NCI-H2029 treated with DMSO at 0.1 percent for 48 hours (cell line): ENCODE measurements around the gene BRPF1.

Source experiments
- DNase-seq: peaks from one replicate; lab custom pipeline; 2025; lab: John Stamatoyannopoulos, UW

Gene BRPF1

DNA sequence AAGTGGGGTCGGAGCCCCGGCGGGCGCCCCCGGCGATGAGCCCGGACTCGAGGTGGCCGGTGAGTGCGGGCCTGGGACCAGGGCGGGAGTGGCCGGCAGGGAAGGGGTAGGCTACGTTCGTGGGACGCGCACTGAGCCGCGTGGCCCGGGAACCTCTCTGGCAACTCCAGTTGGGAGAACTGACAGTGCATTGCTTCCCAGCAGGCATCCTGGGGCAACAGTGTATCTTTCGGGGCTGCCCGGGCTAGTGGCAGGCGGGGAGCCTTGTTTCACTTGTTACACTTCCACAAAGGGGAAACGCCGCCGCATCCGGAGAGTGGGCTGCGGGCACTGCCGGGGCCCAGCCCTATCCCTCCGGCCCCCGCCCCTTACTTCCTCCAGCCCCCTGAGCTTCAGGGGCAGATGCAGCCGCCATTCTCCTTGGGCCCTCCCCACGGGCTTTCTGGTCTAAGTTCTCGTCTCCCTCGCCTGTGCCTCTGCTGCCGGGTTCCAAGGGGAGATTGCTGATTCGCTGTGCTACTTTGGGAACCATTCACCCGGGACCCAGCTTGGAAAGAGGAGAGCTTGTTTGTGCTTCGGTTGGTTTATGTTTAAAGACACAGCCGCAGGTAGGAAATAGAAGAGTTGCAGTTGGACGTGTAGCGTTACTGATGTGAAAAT lies 675 bp downstream of the BRPF1 start:
- DNase-seq: no peak

DNA sequence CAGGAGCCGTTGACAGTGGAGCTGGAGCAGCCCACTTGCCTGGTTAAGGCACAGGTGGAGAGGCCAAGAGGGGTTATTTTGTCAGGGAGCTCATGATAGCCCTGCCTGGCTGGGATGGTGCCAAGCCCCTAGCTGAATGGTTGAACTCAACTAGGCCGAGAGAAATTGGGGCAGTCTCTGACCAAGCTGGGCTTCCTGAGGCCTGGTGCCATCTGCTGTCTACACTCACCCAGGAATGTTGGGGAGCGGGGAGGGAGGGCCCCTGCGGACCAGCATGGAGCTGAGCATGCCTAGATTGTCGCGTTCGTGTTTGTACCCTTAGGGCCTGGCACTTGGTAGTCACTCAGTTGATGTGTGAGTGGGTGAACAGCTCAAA lies 1.2 kb downstream of the BRPF1 start:
- no peak for DNase-seq

DNA sequence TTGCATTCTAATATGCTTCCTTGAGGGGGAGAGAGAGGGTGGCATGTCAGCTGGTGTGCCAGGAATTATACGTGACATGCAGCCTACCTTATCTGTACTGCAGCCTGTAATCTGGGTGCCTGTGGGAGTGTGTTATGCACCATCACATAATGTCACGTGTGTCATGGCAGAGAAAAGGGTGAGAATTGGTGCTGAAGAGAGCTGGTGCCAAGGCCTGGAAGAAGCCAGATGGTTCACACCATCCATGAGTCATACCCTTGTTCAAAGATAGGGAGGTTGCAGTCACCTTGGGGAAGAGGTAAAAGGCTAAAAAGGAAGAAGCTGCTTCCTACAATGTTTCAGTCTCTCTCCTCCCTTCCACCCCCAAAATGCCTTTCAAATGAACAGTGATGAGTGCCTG lies 5.3 kb downstream of the BRPF1 start:
- DNase-seq: no peak

DNA sequence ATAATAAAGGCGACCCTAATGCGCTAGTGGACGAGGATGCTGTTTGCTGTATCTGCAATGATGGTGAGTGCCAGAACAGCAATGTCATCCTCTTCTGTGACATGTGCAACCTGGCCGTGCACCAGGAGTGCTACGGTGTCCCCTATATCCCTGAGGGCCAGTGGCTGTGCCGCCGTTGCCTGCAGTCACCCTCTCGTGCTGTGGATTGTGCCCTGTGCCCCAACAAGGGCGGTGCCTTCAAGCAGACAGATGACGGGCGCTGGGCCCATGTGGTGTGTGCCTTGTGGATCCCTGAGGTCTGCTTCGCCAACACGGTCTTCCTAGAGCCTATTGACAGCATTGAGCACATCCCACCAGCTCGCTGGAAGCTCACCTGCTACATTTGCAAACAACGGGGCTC lies 7.6 kb downstream of the BRPF1 start:
- DNase-seq: no peak

DNA sequence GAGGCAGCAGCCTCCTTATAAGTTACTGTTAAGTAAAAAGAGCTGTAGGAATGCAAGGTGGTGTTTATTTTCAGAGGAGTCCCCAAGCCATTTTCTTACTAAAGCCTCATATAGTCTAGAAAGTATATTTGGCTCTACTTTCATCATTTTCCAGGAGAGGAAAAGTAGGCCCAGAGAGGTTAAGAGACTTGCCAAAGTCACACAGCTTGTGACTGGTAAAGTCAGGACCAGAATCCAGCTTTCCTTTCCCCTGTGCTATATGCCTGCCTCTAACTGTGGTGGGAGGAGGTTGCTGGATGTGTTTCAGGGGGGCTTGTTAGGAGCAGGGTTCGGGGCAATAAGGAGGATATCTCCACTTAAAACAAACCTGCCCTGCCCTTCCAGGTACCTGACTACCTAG lies 11.0 kb downstream of the BRPF1 start:
- no peak for DNase-seq

- no peak for DNase-seq
Measured at GRCh38 chr3:9743548-9743947, 12.0 kb downstream of the BRPF1 start.

GRCh38 chr3:9744162-9744561 lies 12.6 kb downstream of the BRPF1 start:
- no peak for DNase-seq

DNA sequence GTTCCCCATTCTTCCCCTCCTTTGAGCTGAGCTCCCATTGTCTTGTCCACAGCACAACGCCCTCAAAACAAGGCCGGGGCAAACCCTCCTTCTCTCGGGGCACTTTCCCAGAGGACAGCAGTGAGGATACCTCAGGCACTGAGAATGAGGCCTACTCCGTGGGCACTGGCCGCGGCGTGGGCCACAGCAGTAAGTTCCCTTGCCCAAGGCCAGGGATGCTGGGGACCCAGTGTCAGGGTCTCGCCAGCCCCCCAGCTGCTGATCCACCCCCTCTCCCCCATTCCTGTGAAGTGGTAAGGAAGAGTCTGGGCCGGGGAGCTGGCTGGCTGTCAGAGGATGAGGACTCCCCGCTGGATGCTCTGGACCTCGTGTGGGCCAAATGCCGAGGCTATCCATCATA lies 14.0 kb downstream of the BRPF1 start:
- no peak for DNase-seq

- no peak for DNase-seq
Measured at GRCh38 chr3:9746330-9746729, 14.8 kb downstream of the BRPF1 start.

DNA sequence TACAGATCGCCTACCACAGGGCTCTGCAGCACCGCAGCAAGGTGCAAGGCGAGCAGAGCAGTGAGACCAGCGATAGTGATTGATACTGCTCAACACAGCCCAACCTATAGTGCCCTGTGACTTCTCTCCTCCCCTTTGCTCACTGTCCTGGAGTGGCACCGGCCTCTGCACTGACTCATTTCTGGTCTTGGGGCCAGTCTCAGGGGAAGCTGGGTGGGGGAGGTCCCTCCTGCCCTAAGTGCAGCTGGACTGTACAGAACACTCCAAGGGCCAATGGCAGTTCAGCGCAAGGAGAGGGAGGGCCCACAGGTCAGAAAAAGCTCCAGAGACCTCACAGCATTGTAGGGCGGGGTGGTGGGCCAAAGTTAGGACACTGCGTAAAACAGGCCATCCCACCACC lies 15.7 kb downstream of the BRPF1 start:
- no peak for DNase-seq

GRCh38 chr3:9748031-9748430 lies 16.5 kb downstream of the BRPF1 start:
- no peak for DNase-seq

DNA sequence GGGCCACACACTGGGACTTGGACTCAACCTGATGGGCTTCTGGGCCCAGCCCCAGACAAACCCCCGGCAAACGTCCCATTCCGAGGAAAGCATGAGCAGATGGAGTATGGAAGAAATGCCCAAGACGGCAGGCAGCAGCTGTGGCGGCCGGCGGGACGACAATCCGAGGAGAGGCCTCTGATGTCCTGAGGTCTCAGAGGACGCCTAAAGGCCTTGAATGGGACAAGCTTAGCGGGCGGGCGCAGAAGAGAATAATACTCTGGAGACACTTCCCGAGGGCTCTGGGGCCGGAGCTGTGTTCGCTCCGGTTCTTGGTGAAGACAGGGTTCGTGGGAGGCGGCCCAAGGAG lies 17.7 kb downstream of the BRPF1 start:
- no peak for DNase-seq

- peak; percentile 96 for DNase-seq
Measured at GRCh38 chr3:9749645-9750555, 18.4 kb downstream of the BRPF1 start, which contains the start of gene OGG1. Gene OGG1 (plus strand): TSS chr3:9749952. CDS start chr3:9750287, 335 bp downstream.

DNA sequence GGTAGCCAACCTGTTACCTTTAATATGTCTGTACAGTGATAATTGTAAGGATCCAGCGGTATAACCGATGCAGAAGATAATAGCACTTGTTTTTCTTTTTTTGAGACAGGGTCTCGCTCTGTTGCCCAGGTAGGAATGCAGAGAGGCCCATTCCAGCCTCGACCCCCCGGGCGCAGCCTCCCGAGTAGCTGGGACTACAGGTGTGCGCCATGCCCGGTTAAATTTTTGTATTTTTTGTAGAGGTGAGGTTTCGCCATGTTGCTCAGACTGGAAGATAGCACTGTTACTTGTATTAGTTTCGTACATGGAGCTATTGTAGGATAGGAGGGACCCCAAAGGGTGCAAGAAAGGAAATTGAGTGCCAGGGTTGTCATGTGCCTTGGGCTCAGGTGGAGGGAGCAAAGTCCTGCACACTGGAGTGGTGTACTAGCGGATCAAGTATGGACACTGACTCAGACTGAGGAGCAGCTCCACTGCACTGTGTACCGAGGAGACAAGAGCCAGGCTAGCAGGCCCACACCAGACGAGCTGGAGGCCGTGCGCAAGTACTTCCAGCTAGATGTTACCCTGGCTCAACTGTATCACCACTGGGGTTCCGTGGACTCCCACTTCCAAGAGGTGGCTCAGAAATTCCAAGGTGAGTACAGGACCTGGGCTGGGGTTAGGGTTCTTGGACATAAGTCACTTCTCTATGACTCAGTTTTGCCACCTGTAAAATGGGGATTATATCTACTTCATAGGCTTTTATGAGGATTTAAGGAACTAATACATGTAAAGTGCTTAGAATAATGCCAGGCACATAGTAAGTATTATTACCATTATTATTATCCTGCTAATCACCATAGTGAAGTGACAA lies 19.2 kb downstream of the BRPF1 start:
- DNase-seq: no peak

DNA sequence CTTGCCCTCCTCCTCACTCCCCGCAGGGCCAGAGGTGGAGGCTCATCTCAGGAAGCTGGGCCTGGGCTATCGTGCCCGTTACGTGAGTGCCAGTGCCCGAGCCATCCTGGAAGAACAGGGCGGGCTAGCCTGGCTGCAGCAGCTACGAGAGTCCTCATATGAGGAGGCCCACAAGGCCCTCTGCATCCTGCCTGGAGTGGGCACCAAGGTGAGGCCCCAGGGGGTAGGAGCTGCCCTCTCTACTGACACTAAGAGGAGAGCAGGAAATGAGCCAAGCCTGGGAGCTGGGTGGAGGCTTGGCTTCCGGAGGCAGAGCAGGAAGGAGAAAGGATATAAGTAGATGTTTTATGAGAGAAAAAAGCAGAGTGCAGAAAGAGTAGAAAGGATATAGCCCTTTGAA lies 23.1 kb downstream of the BRPF1 start:
- no peak for DNase-seq

- DNase-seq: no peak
Measured at GRCh38 chr3:9757427-9757826, 25.9 kb downstream of the BRPF1 start.

DNA sequence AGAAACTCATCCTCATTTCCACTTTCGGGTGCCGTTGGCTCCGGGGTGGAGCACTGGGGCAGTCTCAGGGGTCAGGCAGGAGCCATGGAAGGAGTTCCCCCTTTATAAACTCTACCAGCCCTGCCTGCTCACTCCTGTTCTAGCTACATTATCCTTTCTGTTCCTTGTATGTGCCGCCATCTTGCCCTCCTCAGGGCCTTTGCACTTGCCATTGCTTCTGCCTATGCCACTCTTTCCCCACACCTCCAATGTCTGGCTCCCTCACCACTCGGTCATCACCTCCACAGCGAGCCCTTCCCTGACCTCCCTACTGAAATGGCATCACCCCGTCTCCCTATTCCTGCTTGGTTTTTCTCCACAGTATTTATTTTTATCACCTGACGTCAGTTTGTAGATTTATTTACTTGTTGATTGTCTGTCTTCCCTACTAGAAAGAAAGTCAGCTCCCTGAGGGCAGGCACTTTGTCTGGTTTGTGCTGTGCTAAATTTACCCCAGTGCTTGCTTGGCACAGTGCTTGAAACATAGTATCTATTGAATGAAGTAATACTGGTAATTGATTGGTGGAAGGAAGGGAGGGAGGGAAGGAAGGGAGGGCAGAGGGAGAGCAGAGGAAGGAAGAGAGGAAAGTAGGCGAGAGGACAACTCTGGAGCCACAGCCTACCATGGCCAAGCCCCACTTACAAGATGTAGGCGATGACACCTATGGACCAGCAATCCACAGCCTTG lies 29.4 kb downstream of the BRPF1 start:
- no peak for DNase-seq

DNA sequence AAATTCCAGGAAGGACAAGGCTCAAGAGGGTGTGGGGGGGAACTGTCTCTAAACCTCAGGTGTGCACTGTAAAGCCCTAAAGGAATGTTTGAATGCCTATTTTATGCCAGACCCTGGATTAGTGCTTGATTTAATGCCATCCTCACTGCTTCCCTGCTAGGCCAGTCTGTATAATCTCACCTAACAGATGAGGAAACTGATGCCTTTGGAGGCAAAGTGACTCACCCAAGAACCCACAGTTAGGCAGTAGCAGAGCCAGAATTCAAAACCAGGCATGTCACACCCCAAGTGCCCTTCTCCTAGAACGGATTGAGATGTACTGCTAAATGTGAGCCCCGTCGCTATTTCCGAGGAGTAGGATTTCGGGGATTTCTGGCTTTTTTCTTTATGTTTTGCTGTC lies 30.4 kb downstream of the BRPF1 start:
- no peak for DNase-seq

- DNase-seq: no peak
Measured at GRCh38 chr3:9762871-9763270, 31.3 kb downstream of the BRPF1 start.

- DNase-seq: no peak
Measured at GRCh38 chr3:9765865-9766264, 34.3 kb downstream of the BRPF1 start.

DNA sequence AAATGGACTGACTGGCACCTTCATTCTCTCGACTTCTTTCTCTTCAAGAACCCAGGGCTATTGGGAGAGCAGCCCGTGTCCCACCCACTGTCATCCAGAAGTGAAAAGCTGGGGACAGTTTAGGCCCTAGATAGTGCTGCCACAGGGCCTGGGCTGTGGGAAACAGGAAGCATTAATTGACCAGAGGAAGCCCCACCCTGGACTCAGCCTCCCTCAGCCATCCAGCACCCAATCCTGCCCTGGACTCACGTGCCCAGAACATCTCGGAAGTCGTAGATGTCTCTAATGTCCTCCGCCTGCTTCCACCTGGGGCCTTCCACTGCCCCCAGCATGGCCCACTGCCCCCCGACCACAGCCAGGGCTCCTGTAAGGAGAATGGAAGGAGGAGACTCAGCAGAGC lies 35.9 kb downstream of the BRPF1 start:
- DNase-seq: no peak
